NCI-H345 (cell line): ENCODE results near the gene FXN.
"Not testable (repeated sequence)": the region's sequence is repeated elsewhere in the genome, so short reads cannot be mapped to it uniquely, and the experiment has no call there.

Source experiments
- DNase-seq: peaks from one replicate; lab custom pipeline; 2025; lab: John Stamatoyannopoulos, UW

The FXN gene

DNA sequence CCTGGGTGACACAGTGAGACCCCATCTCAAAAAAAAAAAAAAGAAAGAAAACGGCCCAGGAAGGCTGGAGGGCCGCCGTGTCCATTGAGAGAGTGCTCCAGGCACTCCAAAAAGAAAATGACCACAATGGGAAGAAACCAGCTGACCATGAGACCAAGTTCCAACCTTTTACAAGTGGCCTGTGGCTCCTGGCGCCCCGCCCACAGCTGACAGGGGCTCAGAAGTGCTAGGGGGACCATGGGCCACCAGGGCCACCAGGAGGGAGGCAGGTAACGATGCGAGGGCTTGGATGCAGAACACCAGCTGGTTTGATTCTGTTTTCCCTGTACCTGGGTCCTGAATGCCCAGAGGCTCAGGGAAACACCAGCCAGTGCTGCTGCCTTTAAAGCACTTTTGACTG lies 34.6 kb downstream of the FXN start:
- no peak for DNase-seq

GRCh38 chr9:69071059-69071458 lies 35.5 kb downstream of the FXN start:
- DNase-seq = no peak

DNA sequence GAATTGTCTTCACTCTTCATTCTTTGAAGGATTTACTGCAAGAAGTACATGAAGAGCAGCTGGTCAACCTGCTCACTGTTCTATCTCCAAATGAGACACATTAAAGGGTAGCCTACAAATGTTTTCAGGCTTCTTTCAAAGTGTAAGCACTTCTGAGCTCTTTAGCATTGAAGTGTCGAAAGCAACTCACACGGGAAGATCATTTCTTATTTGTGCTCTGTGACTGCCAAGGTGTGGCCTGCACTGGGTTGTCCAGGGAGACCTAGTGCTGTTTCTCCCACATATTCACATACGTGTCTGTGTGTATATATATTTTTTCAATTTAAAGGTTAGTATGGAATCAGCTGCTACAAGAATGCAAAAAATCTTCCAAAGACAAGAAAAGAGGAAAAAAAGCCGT lies 37.6 kb downstream of the FXN start:
- DNase-seq = no peak

GRCh38 chr9:69074801-69075200 lies 39.2 kb downstream of the FXN start:
- DNase-seq = no peak

GRCh38 chr9:69076550-69076949 lies 41.0 kb downstream of the FXN start:
- no peak for DNase-seq

GRCh38 chr9:69078069-69078468 lies 42.5 kb downstream of the FXN start:
- no peak for DNase-seq

DNA sequence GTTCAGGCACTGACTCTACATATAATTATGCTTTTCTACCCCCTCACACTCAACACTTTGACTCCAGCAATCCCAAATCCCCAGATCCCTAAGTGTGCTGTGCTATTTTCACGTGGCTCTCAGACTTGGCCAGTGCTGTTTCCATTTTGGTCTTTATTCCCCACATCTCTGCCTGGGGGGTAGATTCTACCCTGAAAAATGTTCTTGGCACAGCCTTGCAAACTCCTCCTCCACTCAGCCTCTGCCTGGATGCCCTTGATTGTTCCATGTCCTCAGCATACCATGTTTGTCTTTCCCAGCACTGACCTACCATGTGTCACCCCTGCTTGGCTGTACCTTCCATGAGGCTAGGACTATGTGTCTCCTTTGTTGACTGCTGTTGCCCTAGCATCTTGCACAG lies 43.0 kb downstream of the FXN start:
- no peak for DNase-seq

GRCh38 chr9:69079186-69079585 lies 43.6 kb downstream of the FXN start:
- no peak for DNase-seq

- no peak for DNase-seq
Measured at GRCh38 chr9:69081261-69081660, 45.7 kb downstream of the FXN start.

DNA sequence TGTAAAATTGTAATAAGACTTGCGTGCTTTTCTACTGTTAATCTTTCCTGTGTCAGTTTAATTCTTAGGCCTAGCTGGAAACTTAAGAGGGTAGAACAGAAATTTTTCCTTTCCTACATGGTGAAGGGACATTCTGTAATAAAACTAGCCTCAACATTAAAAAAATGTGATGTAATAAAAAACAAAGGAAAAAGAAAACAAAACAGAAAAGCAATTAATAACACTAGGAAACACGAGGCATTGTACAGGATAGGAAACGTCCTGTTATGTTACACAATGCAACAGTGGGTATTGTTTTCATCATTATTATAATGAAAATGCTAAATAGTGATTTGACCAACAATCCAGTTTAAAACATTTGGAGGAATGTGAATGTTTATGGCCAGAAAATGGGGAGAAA lies 47.8 kb downstream of the FXN start:
- DNase-seq = no peak

GRCh38 chr9:69085569-69086283 lies 50.2 kb downstream of the FXN start:
- no peak for DNase-seq

GRCh38 chr9:69086312-69086711 lies 50.8 kb downstream of the FXN start:
- DNase-seq = no peak

- peak; percentile 28 for DNase-seq
Measured at GRCh38 chr9:69086769-69087168, 51.2 kb downstream of the FXN start.

DNA sequence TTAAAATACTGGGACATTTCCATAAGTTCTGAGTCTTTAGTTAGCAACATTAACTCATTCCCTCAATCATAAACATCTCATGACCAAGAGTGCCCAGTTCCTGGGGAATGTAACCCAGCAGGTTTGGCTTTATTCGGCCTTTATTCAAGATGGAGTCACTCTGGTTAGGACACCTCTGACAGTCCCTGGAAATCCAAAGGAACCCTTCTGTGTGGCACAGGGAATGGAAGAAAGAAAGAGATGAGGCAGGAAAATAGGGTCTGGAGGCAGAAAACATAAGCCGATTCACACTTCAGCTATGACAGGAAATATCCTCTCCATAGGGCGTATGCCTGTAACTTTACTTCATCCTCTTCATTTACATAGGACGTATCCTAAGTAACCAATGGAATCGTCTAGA lies 53.5 kb downstream of the FXN start:
- DNase-seq = no peak

DNA sequence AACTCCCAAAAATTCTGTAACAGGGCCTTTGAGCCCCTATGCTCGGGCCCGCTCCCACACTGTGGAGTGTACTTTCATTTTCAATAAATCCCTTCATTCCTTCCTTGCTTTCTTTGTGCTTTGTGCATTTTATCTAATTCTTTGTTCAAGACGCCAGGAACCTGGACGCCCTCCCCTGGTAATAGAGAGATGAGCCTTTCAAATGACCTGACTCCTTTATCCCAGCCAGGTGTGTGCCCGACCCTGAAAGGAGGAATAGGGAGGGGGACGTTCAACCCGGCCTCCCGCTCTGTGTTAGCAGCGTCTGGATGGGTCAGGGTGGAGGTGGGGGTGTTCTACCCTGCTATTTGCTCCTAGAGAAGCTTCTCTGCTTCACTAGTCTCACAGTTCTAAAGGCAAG lies 53.9 kb downstream of the FXN start:
- DNase-seq = no peak

- no peak for DNase-seq
Measured at GRCh38 chr9:69090140-69090750, 54.7 kb downstream of the FXN start.

DNA sequence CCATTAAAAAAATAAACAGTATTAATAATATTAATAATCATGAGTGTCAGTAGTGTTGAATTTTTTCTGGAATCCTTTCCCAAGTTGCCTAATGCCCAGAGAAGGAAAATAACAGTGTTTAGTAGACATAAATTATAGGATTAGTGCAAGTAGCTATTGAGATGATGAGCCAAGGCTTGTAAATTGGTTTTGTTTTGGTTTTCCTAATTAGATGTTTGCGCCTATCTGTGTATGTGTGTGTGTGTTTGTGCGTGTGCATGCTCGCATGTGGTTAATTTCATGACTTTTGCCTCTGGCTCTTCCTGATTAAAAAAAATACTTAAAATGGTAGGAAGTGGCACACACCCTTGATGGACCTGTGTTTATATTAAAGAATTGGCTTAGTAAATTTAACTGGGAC lies 55.4 kb downstream of the FXN start:
- no peak for DNase-seq

DNA sequence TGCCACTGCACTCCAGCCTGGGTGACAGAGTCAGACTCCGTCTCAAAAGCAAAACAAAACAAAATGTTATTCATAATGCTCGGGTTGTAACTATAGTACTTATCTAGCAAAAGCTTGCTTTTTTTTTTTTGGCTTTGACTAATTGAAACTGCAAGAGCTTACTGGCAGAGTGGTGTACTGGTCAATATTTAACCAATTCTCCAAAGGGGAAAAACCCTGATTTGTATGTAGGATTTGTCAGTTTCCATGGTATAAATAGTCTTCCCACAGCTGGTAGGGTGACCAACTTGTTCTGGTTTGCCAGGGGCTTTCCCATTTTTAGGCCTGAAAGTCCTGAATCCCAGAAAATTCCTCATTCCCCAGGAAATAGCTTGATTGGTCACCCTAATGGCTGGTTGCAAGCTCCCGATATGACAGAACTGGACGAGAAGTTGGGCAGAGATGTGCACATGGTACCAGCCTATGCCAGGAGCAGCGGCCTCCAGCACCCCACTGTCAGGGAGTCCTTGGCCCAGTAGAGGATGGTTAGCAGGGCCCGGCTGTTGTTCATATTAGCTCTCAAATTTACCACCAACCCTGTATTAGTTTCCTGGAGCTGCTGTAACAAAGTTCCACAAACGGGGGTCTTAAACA lies 58.0 kb downstream of the FXN start:
- DNase-seq = no peak

DNA sequence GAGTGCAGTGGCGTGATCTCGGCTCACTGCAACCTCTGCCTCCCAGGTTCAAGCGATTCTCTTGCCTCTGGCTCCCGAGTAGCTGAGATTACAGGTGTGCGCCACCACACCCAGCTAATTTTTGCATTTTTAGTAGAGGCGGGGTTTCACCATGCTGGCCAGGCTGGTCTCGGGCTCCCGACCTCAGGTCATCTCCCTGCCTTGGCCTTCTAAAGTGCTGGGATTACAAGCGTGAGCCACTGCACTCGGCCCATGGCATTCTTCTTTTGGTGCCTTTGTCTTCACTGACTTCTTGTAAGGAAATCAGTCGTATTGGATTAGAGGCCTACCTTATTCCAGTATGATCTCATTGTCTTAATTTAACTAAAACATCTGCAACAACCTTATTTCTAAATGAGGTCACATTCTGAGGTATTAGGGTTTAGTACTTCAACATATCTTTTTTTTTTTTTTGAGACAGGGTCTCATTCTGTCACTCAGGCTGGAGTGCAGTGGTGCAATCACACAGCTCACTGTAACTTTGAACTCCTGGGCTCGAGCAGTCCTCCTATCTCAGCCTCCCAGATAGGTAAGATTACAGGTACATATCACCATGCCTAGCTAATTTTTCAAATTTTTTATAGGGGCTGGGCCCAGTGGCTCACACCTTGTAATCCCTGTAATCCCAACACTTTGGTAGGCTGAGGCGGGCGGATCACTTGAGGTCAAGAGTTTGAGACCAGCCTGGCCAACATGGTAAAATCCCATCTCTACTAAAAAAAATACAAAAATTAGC lies 59.0 kb downstream of the FXN start:
- not testable (repeated sequence) for DNase-seq

GRCh38 chr9:69097064-69097463 lies 61.5 kb downstream of the FXN start:
- DNase-seq = no peak

- DNase-seq = no peak
Measured at GRCh38 chr9:69097923-69098593, 62.5 kb downstream of the FXN start.

DNA sequence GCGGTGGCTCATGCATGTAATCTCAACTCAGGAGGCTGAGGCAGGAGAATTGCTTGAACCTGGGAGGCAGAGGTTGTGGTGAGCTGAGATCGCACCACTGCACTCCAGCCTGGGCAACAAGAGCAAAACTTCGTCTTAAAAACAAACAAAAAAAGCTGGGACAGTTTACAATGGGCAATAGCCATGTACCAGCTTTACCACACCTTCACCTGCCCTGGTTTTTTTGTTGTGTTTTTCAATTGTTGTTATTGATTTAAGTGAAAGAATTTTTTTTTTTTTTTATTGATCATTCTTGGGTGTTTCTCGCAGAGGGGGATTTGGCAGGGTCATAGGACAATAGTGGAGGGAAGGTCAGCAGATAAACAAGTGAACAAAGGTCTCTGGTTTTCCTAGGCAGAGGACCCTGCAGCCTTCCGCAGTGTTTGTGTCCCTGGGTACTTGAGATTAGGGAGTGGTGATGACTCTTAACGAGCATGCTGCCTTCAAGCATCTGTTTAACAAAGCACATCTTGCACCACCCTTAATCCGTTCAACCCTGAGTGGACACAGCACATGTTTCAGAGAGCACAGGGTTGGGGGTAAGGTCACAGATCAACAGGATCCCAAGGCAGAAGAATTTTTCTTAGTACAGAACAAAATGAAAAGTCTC lies 67.9 kb downstream of the FXN start:
- not testable (repeated sequence) for DNase-seq
